GM19467 (cell line): ENCODE results near the gene IGIP.
A peak's percentile ranks its signal among the peaks of the same experiment; 100 is the strongest.

ENCODE experiments used
- ATAC-seq: cut with Tn5 transposase; IDR thresholded peaks from one replicate; pipeline ENCODE4 v1.9.1; 2021; ENCODE audit warnings: mild to moderate bottlenecking, moderate library complexity; ENCODE audit not compliant: unreplicated experiment

The IGIP gene

DNA sequence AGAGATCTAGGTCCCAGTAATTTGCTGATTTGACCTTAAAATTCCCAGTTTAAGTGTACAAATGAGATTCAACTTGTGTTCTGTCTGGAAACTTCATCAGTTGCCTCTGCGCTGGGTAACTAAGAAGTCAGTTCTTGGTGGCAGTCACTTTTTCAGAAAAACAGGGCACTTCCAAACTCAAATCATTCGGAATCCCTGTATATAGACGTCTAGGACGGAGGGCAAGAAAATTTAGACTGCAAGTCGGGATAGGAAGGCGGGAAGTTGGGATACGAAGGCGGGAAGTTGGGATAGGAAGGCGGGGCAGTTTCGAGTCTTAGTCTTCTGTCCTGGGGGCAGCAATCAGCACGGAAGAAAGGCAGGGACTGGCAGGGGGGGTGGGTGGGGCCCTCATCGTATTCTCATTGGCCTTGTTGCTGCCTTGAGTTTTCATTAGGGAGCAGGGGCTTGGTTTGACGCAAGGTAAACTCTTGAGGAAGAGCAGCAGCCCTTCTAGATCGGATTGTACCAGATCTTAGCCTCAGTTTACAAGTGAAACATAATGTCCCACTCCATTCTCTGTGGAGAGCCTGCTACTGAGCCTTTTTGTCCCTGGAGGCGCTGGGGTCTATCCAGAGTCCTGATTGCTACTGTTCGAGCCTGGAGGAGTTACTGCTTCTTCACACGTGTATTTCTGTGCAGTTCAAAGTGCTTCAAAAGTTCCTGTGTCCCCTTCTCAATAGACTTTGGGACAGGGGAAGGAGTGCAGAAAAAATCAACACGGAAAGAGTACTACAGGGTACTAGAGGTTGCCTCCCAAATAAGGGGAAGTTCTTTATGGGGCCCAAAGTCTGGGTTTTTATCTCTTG, 14.5 kb upstream of the IGIP start:
- no peak for ATAC-seq

DNA sequence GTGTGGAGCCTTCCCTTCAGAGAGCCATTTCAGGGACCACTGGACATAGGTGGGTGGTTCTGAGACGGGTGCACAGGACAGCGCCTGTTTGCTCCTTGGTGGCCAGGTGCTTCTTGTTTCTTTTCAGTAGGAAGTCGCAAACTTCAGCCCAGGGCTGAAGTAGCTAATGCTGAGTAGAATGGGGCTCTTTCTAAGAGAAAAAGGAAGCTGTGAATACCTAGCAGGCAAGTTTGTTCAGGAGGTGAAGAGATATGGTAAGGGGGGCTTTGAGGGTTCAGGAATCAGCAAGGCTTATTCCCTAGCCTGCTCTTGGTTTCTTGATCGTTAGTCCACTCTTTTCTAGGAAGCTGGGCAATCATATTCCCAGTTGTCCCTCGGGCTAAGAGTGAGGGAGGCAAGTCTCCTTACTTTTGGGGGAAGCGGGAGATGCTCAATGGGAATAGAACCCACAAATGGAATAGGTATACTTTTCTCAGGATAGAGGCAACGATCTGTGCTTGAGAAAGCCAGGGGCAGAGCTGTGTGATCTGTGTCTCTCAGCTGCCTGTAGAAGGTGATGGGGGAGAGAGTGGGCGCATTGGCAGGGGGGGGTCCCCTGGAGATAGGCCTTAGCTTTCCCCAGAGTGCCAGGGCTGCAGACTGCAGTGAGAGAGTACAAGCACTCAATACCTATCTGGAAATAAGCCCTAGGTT, 13.7 kb upstream of the IGIP start:
- ATAC-seq, result no peak

DNA sequence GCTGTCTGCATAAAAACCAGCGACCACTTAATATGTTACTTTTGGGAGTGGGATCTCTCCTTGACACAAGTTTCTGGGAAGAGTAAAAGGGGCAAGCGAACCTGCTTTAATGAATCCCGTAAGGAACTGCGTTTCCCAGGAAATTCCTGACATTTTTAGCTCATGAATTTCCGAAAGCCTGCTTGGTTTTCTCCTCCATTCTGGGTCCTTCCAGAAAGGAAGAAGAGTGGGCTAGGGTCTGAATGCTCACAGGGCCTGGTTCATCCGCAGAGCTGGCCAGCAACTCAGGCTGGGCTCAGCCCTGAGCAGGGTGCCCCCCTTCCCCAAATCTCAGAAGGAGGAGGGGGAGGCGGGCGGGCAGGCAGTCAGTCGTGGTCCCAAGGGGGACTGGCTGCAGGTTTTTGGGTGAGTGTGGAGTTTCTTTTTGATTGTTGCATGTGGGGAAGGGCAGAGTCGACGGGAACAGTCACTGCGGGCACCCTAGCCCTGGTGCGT, 13.0 kb upstream of the IGIP start:
- no peak for ATAC-seq

DNA sequence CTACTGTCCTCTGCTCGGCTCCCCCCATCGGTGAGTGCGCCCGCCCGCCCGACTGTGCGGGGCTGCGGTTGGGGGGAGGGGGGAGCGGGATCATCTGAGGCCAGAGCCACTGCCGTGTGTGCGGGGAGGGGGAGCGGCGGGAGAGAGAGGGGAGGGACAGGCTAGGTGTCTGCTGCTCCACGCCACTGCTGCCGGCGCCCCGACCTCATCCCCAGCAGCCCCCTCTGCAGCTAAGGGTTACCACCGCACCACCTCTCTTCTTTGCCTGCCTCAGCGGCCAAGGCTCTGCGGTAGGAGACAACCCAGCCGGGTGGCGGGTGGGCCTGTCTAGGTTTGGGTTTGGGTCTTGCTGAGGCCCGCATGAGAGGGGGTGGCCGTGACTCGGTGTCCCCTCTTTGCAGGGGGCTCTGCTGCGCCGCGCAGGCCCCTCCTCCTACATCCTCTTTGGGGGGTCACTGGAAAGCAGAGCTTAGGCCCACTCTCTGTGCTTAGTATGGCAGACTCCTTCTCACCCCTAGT, 12.5 kb upstream of the IGIP start:
- no peak for ATAC-seq

DNA sequence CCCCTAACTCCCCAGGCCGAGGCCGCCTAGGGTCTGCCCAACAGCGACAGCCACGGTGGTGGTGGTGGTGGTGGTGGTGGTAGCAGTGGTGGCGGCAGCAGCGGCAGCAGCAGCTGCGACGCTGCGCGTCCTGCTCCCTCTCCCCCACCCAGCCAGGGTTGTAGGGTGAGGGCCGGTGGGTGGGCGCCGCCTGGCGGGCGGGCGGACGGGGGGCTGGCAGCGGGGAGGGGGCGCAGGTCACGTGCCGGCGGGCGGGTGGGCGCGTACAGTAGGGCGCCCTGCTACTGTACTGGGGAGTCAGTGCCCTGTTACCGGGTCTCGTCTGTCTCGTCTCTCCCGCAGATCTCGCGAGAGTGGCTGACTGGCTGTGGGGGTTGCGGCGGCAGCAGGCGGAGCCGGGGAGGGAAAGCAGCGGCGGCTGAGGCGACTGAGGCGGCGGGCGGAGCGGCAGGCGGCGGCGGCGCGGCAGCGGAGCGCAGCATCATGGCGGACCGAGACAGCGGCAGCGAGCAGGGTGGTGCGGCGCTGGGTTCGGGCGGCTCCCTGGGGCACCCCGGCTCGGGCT, 12.0 kb upstream of the IGIP start, which contains the start of gene PURA:
Gene PURA (plus strand): TSS at position 411 of the 565 bp plus-strand sequence. CDS start 73 bp downstream, at position 484.
- peak; percentile 81 for ATAC-seq

DNA sequence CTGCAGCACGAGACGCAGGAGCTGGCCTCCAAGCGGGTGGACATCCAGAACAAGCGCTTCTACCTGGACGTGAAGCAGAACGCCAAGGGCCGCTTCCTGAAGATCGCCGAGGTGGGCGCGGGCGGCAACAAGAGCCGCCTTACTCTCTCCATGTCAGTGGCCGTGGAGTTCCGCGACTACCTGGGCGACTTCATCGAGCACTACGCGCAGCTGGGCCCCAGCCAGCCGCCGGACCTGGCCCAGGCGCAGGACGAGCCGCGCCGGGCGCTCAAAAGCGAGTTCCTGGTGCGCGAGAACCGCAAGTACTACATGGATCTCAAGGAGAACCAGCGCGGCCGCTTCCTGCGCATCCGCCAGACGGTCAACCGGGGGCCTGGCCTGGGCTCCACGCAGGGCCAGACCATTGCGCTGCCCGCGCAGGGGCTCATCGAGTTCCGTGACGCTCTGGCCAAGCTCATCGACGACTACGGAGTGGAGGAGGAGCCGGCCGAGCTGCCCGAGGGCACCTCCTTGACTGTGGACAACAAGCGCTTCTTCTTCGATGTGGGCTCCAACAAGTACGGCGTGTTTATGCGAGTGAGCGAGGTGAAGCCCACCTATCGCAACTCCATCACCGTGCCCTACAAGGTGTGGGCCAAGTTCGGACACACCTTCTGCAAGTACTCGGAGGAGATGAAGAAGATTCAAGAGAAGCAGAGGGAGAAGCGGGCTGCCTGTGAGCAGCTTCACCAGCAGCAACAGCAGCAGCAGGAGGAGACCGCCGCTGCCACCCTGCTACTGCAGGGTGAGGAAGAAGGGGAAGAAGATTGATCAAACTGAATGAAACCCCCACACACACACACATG, 11.2 kb upstream of the IGIP start:
- ATAC-seq, result peak; percentile 32

DNA sequence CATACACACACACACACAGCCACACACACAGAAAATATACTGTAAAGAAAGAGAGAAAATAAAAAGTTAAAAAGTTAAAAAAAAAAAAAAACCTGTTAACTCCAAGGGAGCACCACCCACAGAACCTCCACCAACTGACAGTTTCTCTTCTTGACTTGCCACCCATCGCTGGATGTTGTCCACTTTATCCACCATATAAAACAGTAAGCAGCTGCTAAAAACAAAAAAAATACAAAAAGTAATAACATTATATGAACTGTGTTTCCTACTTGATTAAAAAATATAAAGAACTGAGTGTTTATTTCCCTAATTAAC, 10.6 kb upstream of the IGIP start:
- ATAC-seq, result no peak

DNA sequence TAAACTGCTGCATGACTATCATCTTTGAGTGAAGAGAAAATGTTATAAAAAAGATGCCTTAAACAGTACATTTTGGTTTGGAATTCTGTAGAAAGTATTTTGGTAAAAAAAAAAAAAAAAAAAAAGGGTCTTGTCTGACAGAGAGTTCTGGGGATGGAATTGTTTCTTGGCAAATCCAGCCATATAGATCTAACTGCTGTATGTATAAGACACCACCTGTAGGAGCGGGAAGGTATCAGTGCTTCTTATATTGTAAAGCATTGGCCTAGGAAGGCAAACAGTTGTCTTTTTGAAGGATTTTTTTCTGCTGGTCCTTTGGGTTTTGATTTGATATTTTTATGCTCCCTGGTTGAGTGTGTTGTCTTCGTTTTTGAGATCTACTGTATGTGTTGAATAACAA, 9.0 kb upstream of the IGIP start:
- no peak for ATAC-seq

DNA sequence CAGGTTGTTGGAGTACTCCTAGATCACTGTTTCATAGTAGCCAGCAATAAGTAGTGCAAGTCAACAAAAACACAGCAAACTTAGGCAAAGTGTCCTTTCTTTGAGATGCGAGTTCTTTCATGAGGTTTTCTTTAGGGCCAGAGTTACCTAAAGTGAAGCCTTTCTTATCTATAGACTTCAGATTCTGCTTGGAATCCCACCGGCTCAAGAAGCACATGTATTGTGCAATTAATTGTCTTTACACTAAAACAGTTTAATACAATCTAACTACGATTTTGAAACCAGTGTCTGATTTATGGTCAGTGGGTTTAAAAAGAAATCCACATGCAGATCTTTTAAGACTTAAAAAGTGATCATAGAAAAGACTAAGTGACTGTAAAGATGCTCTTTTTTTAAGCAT, 8.2 kb upstream of the IGIP start:
- ATAC-seq, result no peak

DNA sequence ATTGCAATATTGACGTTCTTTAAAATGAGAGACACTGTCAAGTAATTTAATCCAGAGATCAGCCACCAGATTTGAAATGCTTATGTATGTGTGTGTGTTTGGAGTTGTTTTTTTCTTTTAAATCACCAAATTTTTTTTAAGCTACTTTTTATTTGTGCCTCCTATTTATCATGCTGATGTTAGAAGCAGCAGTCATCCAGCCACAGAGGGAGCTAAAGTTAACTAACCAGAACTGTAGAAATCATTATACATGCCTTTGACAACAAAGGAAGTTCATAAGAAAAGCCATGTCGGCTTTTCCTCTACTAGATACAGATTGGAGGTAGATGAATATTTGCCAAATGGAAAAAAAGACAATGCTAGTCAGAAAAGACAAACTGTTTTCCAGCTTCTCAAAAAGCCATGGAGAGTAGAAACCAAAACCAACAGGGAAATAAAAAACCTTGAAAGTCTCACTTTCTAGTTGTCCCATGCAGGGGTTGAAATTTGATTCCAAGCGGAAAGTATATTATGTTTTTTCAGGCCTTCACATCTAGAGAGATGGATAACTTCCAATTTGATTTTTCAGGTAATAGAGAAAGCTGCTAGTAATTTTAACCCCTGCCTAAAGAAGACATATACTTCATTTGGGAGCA, 7.3 kb upstream of the IGIP start:
- no peak for ATAC-seq

DNA sequence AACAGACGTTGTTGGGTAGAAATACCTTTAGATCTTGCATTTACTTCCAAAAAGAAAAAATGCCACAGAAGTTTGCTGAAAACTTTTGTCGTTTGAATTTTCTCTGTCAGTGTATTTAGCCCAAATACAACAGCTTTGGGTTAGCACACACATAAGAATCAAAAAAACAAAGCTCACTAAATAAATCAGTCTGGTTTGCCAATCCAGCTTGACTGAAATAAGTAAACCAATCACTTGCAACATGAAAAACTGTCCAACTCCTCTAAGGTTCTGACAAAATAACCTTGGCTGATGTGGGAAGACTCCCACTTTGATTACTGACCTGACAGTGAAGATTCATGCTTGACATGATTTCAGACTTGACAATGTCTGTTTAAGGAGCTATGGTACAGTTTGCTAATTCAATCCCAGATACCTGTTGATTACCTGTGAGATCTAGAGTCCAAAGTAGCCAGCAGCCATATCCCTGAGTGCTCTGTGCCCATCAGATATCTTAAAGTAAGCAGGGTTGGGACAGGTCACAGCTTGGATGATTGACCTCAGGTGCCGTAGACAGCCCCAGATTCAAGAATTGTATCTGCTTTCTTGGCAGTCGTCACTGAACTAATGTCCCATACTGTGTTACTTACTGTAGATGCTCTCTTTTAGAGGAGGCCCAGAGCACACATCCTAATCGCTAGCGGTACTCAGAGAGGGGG, 727 bp downstream of the IGIP start:
- no peak for ATAC-seq

DNA sequence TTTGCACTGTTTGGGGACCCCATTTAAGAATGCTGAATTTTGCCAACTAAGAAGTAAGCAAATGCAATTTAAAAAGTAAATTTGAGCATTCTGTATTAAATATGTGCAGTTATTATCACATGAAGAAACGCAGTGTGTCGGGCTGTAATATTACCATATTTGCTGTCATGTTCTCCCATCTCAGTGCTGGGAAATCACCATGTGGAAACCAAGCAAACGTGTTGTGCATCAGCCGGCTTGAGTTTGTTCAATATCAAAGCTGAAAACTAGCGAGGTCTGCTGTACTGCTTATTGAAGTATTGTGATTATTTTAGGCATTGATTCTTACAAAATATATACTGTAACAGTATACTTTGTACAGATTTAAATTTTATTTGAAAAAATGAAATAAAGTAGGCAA, 2.6 kb downstream of the IGIP start:
- no peak for ATAC-seq

DNA sequence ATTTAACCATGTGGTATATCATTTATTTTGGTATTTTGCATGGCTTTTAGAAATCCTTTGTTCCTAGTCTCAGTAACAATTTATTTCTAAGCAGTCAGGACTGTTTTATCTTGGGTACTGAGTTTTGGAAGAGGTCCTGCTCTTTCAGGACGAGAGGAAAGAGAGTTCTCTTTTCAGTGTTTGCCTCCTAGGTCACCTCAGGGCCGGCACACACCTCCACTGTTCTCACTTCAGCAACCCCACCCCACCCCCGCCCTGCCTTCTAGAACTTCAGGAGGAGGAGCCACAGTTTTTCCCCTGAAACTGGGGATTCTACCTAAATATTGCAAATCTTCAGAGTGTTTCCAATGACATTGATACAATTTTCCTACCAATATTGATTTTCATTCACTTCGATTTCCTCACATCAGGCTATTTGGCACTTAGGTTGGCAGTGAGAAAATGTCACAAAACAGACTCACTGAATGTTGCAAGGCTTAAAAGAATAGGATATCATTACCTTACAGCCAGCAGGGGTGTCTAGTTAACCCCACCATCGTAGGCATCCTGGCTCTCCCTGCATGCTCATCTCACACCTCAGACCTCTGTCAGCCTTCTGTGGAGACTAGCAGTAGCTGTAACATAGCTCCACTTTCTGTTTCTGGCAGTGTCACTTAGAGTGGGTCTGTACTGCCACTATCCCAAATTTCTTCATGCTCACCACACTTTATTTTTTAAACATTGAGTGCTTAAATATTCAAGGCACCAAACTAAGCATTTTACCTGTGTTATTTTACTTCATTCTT, 5.4 kb downstream of the IGIP start:
- no peak for ATAC-seq

DNA sequence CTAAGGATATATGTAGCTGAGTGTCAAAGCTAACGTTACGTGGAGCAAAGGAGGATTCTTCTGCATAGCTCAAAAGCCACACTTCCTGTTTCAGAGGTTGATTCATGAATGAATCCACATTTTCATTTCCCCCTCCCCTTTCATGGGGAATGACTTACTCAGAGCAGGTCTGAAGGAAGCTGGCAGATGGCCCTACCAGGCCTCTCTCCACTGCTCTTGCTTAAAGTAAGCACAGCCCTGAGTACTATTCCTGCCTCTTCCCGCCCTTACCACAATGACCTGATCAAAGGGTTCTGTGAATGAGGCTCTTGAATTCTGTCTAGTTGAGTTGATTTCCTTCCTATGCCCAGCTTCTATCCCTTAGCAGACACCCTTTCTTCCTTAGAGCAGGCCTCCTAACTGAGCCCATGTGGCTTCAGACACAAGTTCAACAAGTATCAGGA, 6.3 kb downstream of the IGIP start:
- no peak for ATAC-seq

DNA sequence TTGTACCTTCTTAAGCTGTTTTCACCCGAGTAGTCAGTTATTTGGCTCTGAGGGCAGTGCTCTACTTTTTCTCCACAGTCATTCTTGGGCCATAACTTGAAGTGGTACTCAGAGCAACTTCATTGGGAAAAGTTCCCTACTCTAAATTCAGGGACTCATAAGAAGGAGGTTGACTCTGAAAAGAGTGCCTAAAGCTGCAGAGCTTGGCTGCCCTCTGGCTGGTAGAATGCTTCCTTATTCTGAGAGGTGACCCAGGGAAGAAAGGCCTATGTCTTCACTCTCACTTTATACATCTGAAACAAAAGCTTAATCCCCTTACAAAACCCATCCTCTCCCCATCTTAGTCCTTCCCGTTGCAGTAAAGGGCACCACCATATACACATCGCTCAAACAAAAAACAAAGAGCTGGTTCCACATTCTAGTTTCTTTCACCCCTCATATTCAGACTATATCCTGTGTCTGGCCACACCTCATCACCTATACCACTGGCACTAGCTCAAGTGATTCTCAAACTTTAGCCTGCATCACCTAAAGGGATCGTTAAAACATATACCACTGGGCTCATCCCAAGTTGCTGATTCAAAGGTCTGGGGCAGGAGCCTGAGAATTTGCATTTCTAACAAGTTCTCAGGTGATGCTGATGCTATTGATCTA, 7.9 kb downstream of the IGIP start:
- no peak for ATAC-seq

DNA sequence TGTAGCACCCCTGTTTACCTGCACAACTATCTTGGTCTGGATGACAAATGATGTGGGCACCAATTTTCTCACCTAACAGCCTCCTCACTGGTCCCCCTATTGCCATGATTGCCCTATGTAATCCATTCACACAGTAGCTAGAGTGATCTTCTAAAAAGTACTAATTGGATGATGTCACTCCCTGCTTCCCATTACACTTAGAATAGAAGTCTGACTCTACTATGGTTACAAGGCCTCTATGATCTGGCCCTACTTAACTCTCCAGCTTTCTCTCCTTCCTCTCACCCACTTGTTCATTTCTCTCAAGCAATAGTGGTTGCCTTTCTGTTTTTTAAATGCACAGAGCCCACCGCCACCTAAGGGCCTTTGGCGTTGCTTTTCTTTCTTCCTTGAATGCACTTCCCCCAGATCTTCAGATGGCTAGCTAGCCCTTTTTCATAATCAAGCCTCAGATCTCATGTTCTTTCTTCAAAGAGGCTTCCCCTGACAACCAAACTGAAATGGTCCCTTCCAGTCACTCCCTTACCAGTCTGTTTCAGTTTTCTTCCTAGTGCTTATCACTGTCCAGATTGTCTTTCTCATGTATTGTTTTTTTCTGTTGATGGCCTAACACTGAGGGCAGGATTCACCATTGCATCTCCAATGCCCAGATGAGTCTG, 8.7 kb downstream of the IGIP start:
- ATAC-seq, result no peak

DNA sequence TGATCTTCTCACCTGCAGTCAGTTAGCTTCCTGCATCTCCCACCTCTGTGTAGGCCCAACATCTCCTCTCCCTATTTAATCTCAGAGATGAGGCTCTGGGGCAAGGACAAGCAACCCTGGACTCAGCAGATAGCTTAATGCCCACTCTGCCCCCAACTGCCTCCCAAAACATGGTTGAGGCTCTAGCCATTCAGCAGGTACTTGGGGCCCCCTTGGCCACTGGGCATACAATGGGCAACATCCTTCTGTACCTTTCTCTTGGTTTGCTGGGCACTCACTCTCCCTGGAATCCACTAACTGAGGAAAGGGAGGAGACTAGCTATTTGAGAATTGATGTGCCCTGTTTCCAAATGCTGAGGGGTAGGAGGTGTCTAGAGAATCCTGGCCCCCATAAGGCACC, 9.4 kb downstream of the IGIP start:
- ATAC-seq, result no peak

DNA sequence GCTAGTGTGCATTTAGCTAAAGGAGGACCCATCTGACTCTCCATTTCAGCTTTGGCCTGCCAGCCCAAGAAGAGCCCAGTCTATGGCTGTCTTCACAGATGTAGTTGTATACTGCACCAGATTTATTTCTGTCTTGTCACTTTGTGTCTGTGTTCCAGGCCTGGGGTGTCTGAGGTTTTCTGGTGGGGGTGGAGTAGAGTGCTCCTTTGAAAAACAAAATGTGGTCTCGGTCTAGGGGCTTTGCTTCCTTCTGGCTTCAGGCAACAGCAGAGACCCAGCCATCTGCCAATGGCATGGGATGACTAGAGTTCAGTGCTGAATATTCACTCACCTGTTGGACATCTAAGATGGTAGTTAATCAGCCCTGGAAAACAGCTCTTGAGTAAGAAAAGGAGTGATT, 10.9 kb downstream of the IGIP start:
- ATAC-seq, result no peak
